RWPE1 (cell line): ENCODE data around the gene BCR.
A peak's percentile ranks its signal among the peaks of the same experiment; 100 is the strongest.

Experiments used
- CTCF ChIA-PET: fragments of 350-600 bp; sonication (Branson Sonifier 250); formaldehyde crosslinking; extraction: SDS; loops from one replicate; lab custom pipeline; 2021; lab: Yijun Ruan, JAX
- POLR2A ChIA-PET: fragments of 400-600 bp; formaldehyde crosslinking; extraction: SDS; loops from one replicate; lab custom pipeline; 2020; ENCODE audit warnings: antibody characterized with exemption; ENCODE audit not compliant: low non-redundant PET; lab: Yijun Ruan, JAX
- DNase-seq: peaks from one replicate; pipeline ENCODE4 v3.0.0; 2012; ENCODE audit warnings: low spot score
- H3K27ac ChIP-seq: fragments of 450-650 bp; 2 replicates; pipeline ENCODE4 v1.5.1; 2017
- CTCF ChIP-seq: fragments of 450-650 bp; conservative IDR thresholded peaks from 2 replicates; pipeline ENCODE4 v1.5.1; 2017; ENCODE audit warnings: low read depth, mild to moderate bottlenecking

BCR gene

GRCh38 chr22:23250785-23251363 is 70.6 kb downstream of the BCR start:
- POLR2A ChIA-PET, result no interaction called here
- peak overlapping the region; percentile 71 for H3K27ac ChIP-seq
- no peak for DNase-seq
- no peak for TF ChIP-seq CTCF
- CTCF ChIA-PET, result interaction anchor here (0.7 kb wide), 1 partner anchor 598 kb away, joined by 3 read pairs; no protein-coding TSS in a partner anchor

- H3K27ac ChIP-seq, result peak overlapping the region; percentile 71
- CTCF ChIA-PET, result no interaction called here
- peak; percentile 38 for DNase-seq
- POLR2A ChIA-PET, result interaction anchor here (0.6 kb wide), 1 partner anchor 25 kb away, joined by 3 read pairs; no protein-coding TSS in a partner anchor
- TF ChIP-seq CTCF, result no peak
Measured at GRCh38 chr22:23251445-23252093, 71.3 kb downstream of the BCR start.

- peak overlapping the region; percentile 91 for H3K27ac ChIP-seq
- ChIA-PET CTCF (no interaction called here), POLR2A (no interaction called here)
- TF ChIP-seq CTCF, result no peak
- no peak for DNase-seq
Measured at GRCh38 chr22:23253475-23254055, 73.3 kb downstream of the BCR start.

GRCh38 chr22:23255506-23256170 is 75.3 kb downstream of the BCR start:
- no peak for TF ChIP-seq CTCF
- POLR2A ChIA-PET, result no interaction called here
- CTCF ChIA-PET, result interaction anchor here (0.6 kb wide), 1 partner anchor 15 kb away, joined by 3 read pairs; no protein-coding TSS in a partner anchor
- no peak for DNase-seq
- peak overlapping the region; percentile 91 for H3K27ac ChIP-seq

GRCh38 chr22:23256171-23256932 is 76.0 kb downstream of the BCR start:
- ChIA-PET POLR2A (no interaction called here), CTCF (no interaction called here)
- TF ChIP-seq CTCF, result no peak
- no peak for DNase-seq
- H3K27ac ChIP-seq, result peak overlapping the region; percentile 91
